CD4-positive, alpha-beta T cell treated with Interleukin-4 for 4 hours (primary cell): Measurements from ENCODE around the gene VSX1.

Source experiments
- DNase-seq: peaks from one replicate; pipeline ENCODE4 v3.0.0-alpha.2; 2020

VSX1 gene

GRCh38 chr20:25037288-25038102 is 44.4 kb downstream of the VSX1 start:
- no peak for DNase-seq

DNA sequence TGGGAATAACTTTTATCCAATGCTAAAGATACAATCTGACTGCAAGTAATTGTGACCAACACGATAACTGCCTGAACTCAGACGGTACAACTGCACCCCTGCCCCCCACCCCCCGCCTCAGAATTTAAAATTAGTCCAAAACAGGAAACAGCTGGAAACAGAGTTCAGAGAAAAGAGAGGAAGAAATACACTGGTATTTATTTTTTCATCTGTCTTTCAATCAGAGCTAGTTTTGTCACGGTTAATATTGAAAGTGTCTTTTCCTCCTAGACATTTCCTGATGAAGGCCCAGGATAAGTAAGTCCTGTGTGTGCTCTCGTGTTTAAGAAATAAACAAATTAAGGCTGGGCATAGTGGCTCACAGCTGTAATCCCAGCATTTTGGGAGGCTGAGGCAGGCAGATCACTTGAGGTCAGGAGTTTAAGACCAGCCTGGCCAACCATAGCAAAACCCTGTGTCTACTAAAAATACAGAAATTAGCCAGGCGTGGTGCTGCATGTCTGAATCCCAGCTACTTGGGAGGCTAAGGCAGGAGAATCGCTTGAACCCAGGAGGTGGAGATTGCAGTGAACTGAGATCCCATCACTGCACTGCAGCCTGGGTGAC is 45.5 kb downstream of the VSX1 start:
- DNase-seq, result no peak

DNA sequence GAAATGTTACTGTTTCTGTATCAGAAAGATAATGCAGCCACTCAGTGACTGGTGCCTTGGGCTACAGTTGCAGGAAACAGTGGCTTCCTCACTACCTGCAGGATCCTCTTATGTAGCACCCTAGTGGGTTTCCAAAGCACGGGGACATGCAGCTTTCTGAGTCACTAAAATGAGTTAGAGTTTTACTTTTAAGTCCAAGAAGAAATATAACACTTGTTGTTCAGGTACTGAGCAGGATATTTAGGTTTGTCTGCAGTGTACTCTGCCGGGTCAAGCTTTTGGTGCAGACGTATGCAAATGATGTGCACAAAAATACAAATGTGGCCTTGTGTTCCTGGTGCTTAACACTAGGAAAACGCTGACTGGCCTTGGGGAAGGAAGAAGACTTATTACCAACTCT is 46.0 kb downstream of the VSX1 start:
- DNase-seq, result peak; percentile 24

DNA sequence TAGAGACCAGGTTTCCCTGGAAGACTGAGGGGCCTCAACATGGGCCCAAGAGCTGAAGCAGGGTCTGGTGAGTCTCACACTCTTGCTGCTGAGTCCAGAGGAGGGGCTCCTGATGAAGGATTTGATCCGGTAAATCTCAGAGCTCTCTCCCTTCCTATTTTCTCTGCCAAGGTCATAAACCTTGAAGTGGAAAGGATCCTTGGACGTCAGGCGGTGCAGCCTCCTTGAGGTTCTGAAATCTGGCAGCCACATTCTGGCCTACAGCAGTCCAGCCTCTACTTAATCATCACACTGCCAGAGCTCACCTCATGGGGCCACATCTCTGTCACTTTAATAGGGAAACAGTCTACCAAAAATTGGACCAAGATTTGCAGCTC is 48.0 kb downstream of the VSX1 start:
- DNase-seq, result no peak

GRCh38 chr20:25033265-25033923 is 48.5 kb downstream of the VSX1 start:
- no peak for DNase-seq

GRCh38 chr20:25032478-25033264 is 49.3 kb downstream of the VSX1 start:
- no peak for DNase-seq

DNA sequence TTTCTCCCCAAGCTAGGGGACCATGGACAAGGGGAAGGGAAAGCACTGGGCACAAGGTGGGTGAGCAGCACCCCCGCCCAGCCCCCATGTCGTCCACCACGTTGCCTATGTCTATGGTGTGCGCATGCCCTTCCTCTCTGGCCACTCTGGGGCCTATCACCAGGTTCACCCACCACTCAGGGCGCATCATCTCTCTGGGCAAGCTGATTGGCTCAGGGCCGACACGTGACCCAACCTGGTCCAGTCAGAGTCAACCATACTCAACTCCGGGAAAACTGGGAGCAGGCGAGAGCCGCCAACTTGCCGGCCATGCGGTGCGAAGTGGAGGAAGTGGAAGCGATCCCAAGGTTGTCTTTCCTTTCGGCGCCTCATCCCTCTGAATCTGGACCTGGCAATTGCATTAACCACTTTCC is 49.9 kb downstream of the VSX1 start:
- no peak for DNase-seq

DNA sequence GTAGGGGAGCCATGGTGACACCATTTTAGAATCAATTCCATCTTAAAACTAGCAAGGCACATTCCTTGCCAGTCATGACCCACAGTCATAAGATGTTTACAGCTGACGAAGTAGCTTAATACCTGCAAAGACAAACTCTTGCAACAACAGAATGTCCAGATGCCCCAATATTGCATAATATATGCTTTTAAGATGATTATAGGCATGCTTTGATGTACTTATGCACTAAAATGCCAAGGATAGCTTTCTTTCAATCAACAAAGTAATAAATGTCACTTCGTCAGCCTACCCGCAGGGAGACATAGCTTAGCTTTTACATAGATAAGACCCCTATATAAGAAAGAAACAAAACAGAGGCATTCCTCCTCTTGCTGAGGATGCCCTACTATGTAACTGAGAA is 50.7 kb downstream of the VSX1 start:
- no peak for DNase-seq

GRCh38 chr20:25030649-25031207 is 51.2 kb downstream of the VSX1 start:
- DNase-seq, result no peak

DNA sequence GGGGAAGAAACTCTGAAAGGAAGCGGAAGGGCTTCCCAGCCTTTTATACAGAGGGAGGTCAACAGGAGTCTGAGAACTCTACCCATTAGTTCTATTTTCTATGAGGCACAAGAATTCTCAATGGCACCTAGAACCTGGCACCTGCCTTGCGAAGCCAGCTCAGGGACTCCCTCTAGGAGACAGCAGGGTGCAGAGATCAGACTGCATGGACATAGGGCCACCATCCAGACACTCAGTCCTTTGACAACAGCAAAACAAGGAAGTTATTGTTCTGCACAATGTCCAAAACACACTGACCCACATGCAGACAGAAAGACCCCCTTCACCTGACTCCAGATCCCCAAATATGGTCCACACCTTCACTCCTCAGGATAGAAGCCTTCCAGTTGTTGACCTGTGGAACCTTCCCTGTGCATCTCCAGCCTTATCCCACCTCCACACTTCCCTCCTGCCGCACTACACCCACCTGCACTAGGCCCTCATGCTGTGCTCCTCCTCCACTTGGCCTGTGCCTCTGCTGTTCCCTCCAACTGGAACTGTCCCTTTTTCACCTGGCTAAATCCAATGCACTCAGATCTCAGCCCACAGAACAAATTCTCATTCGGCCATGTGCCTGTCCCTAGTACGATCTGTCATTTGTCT is 51.8 kb downstream of the VSX1 start:
- DNase-seq, result no peak

- no peak for DNase-seq
These were observed 55.8 kb downstream of the VSX1 start for GRCh38 chr20:25025986-25026605.
